Endothelial cell of umbilical vein (primary cell): ENCODE results near the gene BUB1B.

Experiments
- JUN ChIP-seq: IDR thresholded peaks from 2 replicates; pipeline ENCODE4 v1.6.1; 2011; ENCODE audit warnings: borderline replicate concordance, low read depth; ENCODE audit not compliant: insufficient read length, insufficient read depth
- POLR2AphosphoS5 ChIP-seq: IDR thresholded peaks from 2 replicates; pipeline ENCODE4 v1.6.1; 2012; ENCODE audit warnings: low read depth, mild to moderate bottlenecking, control low read depth, low read length, moderate library complexity; ENCODE audit not compliant: insufficient read depth
- TF ChIP-seq, protein P1 (sequence below), 2 donors: IDR thresholded peaks; 1 replicate in 1 of 2; 2 replicates in 1 of 2; pipeline ENCODE4 v1.5.1; 2011; ENCODE audit warnings: low read length in 2 of 2, mild to moderate bottlenecking in 2 of 2, moderate library complexity in 2 of 2, control low read depth in 1 of 2, inconsistent platforms in 1 of 2, low read depth in 1 of 2; ENCODE audit not compliant: insufficient read depth in 1 of 2; ENCODE audit errors: extremely low read depth in 1 of 2
- TF ChIP-seq, protein P2 (sequence below): IDR thresholded peaks from 2 replicates; pipeline ENCODE4 v1.6.1; 2011; ENCODE audit not compliant: insufficient read depth, insufficient read length

DNA sequence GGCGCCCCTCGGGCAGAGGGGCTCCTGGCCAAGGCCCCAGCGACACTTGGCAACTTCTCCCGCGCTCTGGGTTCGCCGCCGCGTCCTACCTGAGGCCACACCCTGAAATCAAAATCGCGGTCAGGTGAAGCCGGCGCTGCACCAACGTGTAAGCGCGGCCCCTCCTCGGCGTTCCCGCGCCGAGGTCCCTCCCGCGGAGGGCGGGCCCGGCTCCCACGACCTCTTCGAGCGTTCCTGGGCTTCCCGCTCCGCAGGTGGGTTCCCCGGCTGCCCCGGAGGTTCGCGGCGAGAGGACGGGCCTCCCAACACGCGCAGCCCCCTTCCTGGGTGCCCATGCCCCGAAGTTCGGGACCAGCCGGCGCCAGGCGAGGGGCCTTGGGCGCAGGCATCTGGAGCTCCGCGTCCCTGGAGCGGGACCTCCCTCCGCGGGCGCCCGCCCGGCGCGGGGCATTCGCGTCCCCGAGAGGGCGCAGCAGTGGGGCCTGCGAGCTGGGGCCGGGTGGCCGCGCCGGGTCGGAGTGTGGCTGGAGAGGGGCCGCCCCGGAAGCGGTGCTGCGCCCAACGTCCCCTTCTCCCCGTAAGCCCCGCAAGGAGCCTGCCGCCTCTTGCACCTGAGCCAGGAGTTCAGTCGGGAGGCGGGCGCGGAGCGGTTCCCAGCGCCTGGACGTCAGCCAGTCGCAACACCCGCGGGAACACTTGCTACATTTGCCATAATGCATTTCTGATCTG lies 91.7 kb downstream of the BUB1B start:
- TF ChIP-seq, protein P1, sequence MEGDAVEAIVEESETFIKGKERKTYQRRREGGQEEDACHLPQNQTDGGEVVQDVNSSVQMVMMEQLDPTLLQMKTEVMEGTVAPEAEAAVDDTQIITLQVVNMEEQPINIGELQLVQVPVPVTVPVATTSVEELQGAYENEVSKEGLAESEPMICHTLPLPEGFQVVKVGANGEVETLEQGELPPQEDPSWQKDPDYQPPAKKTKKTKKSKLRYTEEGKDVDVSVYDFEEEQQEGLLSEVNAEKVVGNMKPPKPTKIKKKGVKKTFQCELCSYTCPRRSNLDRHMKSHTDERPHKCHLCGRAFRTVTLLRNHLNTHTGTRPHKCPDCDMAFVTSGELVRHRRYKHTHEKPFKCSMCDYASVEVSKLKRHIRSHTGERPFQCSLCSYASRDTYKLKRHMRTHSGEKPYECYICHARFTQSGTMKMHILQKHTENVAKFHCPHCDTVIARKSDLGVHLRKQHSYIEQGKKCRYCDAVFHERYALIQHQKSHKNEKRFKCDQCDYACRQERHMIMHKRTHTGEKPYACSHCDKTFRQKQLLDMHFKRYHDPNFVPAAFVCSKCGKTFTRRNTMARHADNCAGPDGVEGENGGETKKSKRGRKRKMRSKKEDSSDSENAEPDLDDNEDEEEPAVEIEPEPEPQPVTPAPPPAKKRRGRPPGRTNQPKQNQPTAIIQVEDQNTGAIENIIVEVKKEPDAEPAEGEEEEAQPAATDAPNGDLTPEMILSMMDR (IDR thresholded peaks at IDR 0.05; ENCODE audit: extremely low read depth in 1 of 2, insufficient read depth in 1 of 2, low read depth in 1 of 2, low read length in 2 of 2) = no peak
- TF ChIP-seq POLR2AphosphoS5 = no peak
- TF ChIP-seq, protein P2, sequence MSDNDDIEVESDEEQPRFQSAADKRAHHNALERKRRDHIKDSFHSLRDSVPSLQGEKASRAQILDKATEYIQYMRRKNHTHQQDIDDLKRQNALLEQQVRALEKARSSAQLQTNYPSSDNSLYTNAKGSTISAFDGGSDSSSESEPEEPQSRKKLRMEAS = no peak
- TF ChIP-seq JUN = no peak
